B cell (primary cell): ENCODE data around the gene FAM53A.

Source experiments
- CTCF ChIP-seq: fragments of 200-600 bp; IDR thresholded peaks from one replicate; pipeline ENCODE4 v1.8.0; 2022; ENCODE audit warnings: antibody characterized with exemption, mild to moderate bottlenecking
- EZH2 ChIP-seq: IDR thresholded peaks from 2 replicates; pipeline ENCODE4 v1.6.1; 2012; ENCODE audit warnings: borderline replicate concordance, low read depth, mild to moderate bottlenecking, moderate library complexity, low read length; ENCODE audit not compliant: insufficient read depth, poor library complexity, severe bottlenecking

GRCh38 chr4:1635464-1635863 is 48.6 kb downstream of the FAM53A start:
- TF ChIP-seq CTCF (no peak), EZH2 (no peak)
